ENCODE measurements around the gene LIPJ.

Gene LIPJ

GRCh38 chr10:88544140-88544870 is 42.3 kb upstream of the LIPJ start:
- in situ Hi-C loops (cut with HindIII; ENCODE audit: low sequenced_read_pairs): no loop called here
- DNase-seq (ENCODE audit: low read depth, low spot score): no peak
- no peak for TF ChIP-seq CTCF (IDR thresholded peaks at IDR 0.05; ENCODE audit: low read depth, low read length)
- H3K4me3 ChIP-seq (ENCODE audit: low read depth, low read length): no peak overlapping the region

- no peak overlapping the region for H3K4me3 ChIP-seq (ENCODE audit: low read depth, low read length)
- no peak for TF ChIP-seq CTCF (IDR thresholded peaks at IDR 0.05; ENCODE audit: low read depth, low read length)
- DNase-seq (ENCODE audit: low read depth, low spot score): no peak
- in situ Hi-C loops (cut with HindIII; ENCODE audit: low sequenced_read_pairs): no loop called here
These were observed 41.2 kb upstream of the LIPJ start for GRCh38 chr10:88545359-88545758.

GRCh38 chr10:88546497-88546896 is 40.1 kb upstream of the LIPJ start:
- H3K4me3 ChIP-seq (ENCODE audit: low read depth, low read length): no peak overlapping the region
- TF ChIP-seq CTCF (IDR thresholded peaks at IDR 0.05; ENCODE audit: low read depth, low read length): no peak
- in situ Hi-C loops (cut with HindIII; ENCODE audit: low sequenced_read_pairs): no loop called here
- no peak for DNase-seq (ENCODE audit: low read depth, low spot score)

GRCh38 chr10:88551246-88551645 is 35.3 kb upstream of the LIPJ start:
- in situ Hi-C loops (cut with HindIII; ENCODE audit: low sequenced_read_pairs): no loop called here
- no peak for TF ChIP-seq CTCF (IDR thresholded peaks at IDR 0.05; ENCODE audit: low read depth, low read length)
- H3K4me3 ChIP-seq (ENCODE audit: low read depth, low read length): no peak overlapping the region
- DNase-seq (ENCODE audit: low read depth, low spot score): no peak

- in situ Hi-C loops (cut with HindIII; ENCODE audit: low sequenced_read_pairs): no loop called here
- H3K4me3 ChIP-seq (ENCODE audit: low read depth, low read length): no peak overlapping the region
- DNase-seq (ENCODE audit: low read depth, low spot score): peak; percentile 85
- peak; percentile 86 for TF ChIP-seq CTCF (IDR thresholded peaks at IDR 0.05; ENCODE audit: low read depth, low read length)
These were observed 33.3 kb upstream of the LIPJ start for GRCh38 chr10:88553116-88553752.

- DNase-seq (ENCODE audit: low read depth, low spot score): no peak
- in situ Hi-C loops (cut with HindIII; ENCODE audit: low sequenced_read_pairs): no loop called here
- H3K4me3 ChIP-seq (ENCODE audit: low read depth, low read length): no peak overlapping the region
- TF ChIP-seq CTCF (IDR thresholded peaks at IDR 0.05; ENCODE audit: low read depth, low read length): no peak
These were observed 31.2 kb upstream of the LIPJ start for GRCh38 chr10:88555190-88555908.

Measured in astrocyte of the spinal cord (primary cell).